Activated B cell treated with CpG ODN at 0.5 μM for 24 hours (primary cell): ENCODE results near the gene GET4. TPM values are rescaled to one million over a fixed set of nuclear protein-coding genes. Genes with fewer than 3 reads are reported as not detected.

Experiments used
- ATAC-seq: fragments of 200-7000 bp; cut with Tn5 transposase; one replicate; pipeline ENCODE4 v1.10.0; 2021; ENCODE audit warnings: low read depth, mild to moderate bottlenecking, moderate library complexity
- CTCF ChIA-PET: fragments of 350-600 bp; sonication (Branson Sonifier 250); formaldehyde crosslinking; loops from one replicate; lab custom pipeline; 2021; ENCODE audit warnings: antibody characterized with exemption; lab: Charles Lee
- POLR2A ChIA-PET: fragments of 350-600 bp; sonication (Branson Sonifier 250); formaldehyde crosslinking; loops from one replicate; lab custom pipeline; 2021; ENCODE audit warnings: antibody characterized with exemption; lab: Charles Lee
- DNase-seq: peaks from one replicate; pipeline ENCODE4 v3.0.0; 2022
- H3K27ac Mint-ChIP-seq: one replicate; pipeline ENCODE4 v1.8.0; 2020; ENCODE audit warnings: mixed read lengths
- H3K27me3 Mint-ChIP-seq: one replicate; pipeline ENCODE4 v1.8.0; 2021; ENCODE audit warnings: mixed read lengths
- H3K36me3 Mint-ChIP-seq: one replicate; pipeline ENCODE4 v1.8.0; 2021; ENCODE audit warnings: low read depth, mixed read lengths
- H3K4me1 Mint-ChIP-seq: one replicate; pipeline ENCODE4 v1.8.0; 2021; ENCODE audit warnings: mixed read lengths
- H3K4me3 Mint-ChIP-seq: one replicate; pipeline ENCODE4 v1.8.0; 2020; ENCODE audit warnings: mild to moderate bottlenecking, mixed read lengths
- H3K9me3 Mint-ChIP-seq: one replicate; pipeline ENCODE4 v1.8.0; 2020; ENCODE audit warnings: mixed read lengths
- CTCF ChIP-seq: fragments of 200-600 bp; IDR thresholded peaks from one replicate; pipeline ENCODE4 v1.8.0; 2022; ENCODE audit warnings: antibody characterized with exemption, mild to moderate bottlenecking
- intact Hi-C: fragments of 100-400 bp; cut with micrococcal nuclease; formaldehyde crosslinking; loops from one replicate; pipeline ENCODE4 v1.15.1; 2024
- total RNA-seq: library from RNA; stranded (reverse); gene quantifications from 2 replicates; pipeline ENCODE4 v1.2.3, GENCODE V29; 2022

The GET4 gene
- total RNA-seq, 1 donor from 2014 or later, result 41.4 TPM

GRCh38 chr7:918118-918425, 41.7 kb downstream of the GET4 start:
- DNase-seq (no peak), ATAC-seq (no peak)
- H3K4me1 Mint-ChIP-seq, result peaks cover 20% of the 10 kb centered on the region
- no peak for TF ChIP-seq CTCF
- H3K27me3 Mint-ChIP-seq, result no peaks in the 10 kb centered on the region
- ChIA-PET CTCF (no interaction called here), POLR2A (no interaction called here)
- H3K4me3 Mint-ChIP-seq, result no peak overlapping the region
- no peak overlapping the region for H3K27ac Mint-ChIP-seq
- intact Hi-C loops, result no loop called here
- no peaks in the 10 kb centered on the region for H3K9me3 Mint-ChIP-seq
- no peaks in the 10 kb centered on the region for H3K36me3 Mint-ChIP-seq

- POLR2A ChIA-PET, result no interaction called here
- ATAC-seq (no peak), DNase-seq (no peak)
- peaks cover 25% of the 10 kb centered on the region for H3K4me1 Mint-ChIP-seq
- TF ChIP-seq CTCF, result no peak
- CTCF ChIA-PET, result no interaction called here
- no peaks in the 10 kb centered on the region for H3K9me3 Mint-ChIP-seq
- intact Hi-C loops, result no loop called here
- no peaks in the 10 kb centered on the region for H3K27me3 Mint-ChIP-seq
- no peak overlapping the region for H3K4me3 Mint-ChIP-seq
- no peaks in the 10 kb centered on the region for H3K36me3 Mint-ChIP-seq
- H3K27ac Mint-ChIP-seq, result no peak overlapping the region
Observed at GRCh38 chr7:918441-919113, 42.2 kb downstream of the GET4 start.

GRCh38 chr7:919114-919442, 42.7 kb downstream of the GET4 start:
- DNase-seq, result no peak
- intact Hi-C loops, result no loop called here
- no peak overlapping the region for H3K27ac Mint-ChIP-seq
- ChIA-PET CTCF (no interaction called here), POLR2A (interaction anchor here (0.7 kb wide), 1 partner anchor 22 kb away, joined by 3 read pairs; no protein-coding TSS in a partner anchor)
- no peaks in the 10 kb centered on the region for H3K27me3 Mint-ChIP-seq
- peaks cover 27% of the 10 kb centered on the region for H3K4me1 Mint-ChIP-seq
- ATAC-seq, result no peak
- TF ChIP-seq CTCF, result no peak
- H3K9me3 Mint-ChIP-seq, result no peaks in the 10 kb centered on the region
- H3K4me3 Mint-ChIP-seq, result no peak overlapping the region
- no peaks in the 10 kb centered on the region for H3K36me3 Mint-ChIP-seq

DNA sequence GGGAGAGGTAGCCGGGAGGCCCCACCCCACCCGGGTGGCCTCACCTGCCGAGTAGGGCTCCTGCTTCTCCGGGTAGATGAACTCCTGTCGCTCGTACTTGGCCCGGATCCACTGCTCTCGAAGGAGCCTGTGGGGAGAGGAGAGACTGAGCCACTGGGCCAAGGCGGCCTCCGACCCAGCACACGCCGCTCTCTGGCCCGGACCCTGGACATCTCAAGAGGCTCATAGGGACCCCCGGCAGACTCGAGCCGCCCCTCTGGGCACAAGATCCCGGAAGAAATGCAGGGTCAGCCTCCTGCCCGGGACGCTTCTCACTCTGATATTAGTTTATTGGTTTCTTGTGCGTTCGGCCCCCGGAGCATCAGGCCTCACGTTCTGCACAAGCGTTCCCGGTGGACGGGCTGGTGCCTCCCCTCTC, 43.6 kb downstream of the GET4 start:
- intact Hi-C loops, result loop anchor here (5.0 kb wide), 2 partner anchors 222 to 242 kb away; partner anchors contain the start of gene ZFAND2A
- TF ChIP-seq CTCF, result no peak
- peaks cover 33% of the 10 kb centered on the region for H3K4me1 Mint-ChIP-seq
- DNase-seq (no peak), ATAC-seq (no peak)
- ChIA-PET CTCF (no interaction called here), POLR2A (no interaction called here)
- H3K9me3 Mint-ChIP-seq, result no peaks in the 10 kb centered on the region
- no peaks in the 10 kb centered on the region for H3K27me3 Mint-ChIP-seq
- H3K36me3 Mint-ChIP-seq, result no peaks in the 10 kb centered on the region
- H3K4me3 Mint-ChIP-seq, result no peak overlapping the region
- no peak overlapping the region for H3K27ac Mint-ChIP-seq

- TF ChIP-seq CTCF, result no peak
- no peak overlapping the region for H3K4me3 Mint-ChIP-seq
- DNase-seq (no peak), ATAC-seq (no peak)
- H3K4me1 Mint-ChIP-seq, result peaks cover 35% of the 10 kb centered on the region
- CTCF ChIA-PET, result no interaction called here
- peak overlapping the region; percentile 30 for H3K27ac Mint-ChIP-seq
- intact Hi-C loops, result loop anchor here (5.0 kb wide), 2 partner anchors 222 to 242 kb away; partner anchors contain the start of gene ZFAND2A
- POLR2A ChIA-PET, result no interaction called here
- no peaks in the 10 kb centered on the region for H3K36me3 Mint-ChIP-seq
- no peaks in the 10 kb centered on the region for H3K9me3 Mint-ChIP-seq
- no peaks in the 10 kb centered on the region for H3K27me3 Mint-ChIP-seq
Observed at GRCh38 chr7:920351-921070, 44.2 kb downstream of the GET4 start.
